Tibial nerve (tissue), 4 donors: ENCODE measurements around the gene LONRF3. TPM values are rescaled to one million over a fixed set of nuclear protein-coding genes. Genes with fewer than 3 reads are reported as not detected.
"Not testable (repeated sequence)": the region's sequence is repeated elsewhere in the genome, so short reads cannot be mapped to it uniquely, and the experiment has no call there.

Experiments used
- DNase-seq, 2 donors: peaks; one replicate each; pipeline ENCODE4 v3.0.0-alpha.2; 2019; ENCODE audit warnings: low spot score in 2 of 2
- H3K27ac ChIP-seq, 4 donors: fragments of 200-600 bp; sonication (generic) in 3 of 4; one replicate each; pipeline ENCODE4 v1.5.1; 2017 to 2019; ENCODE audit warnings: mild to moderate bottlenecking in 1 of 4
- H3K27me3 ChIP-seq, 2 donors: fragments of 200-600 bp; sonication (generic) in 1 of 2; one replicate each; pipeline versions ENCODE4 v1.5.1 to v1.6.0; 2017 to 2019
- H3K36me3 ChIP-seq, 3 donors: fragments of 200-600 bp; sonication (generic); one replicate each; pipeline ENCODE4 v1.5.1; 2018 to 2019
- H3K4me1 ChIP-seq, 4 donors: fragments of 200-600 bp; sonication (generic) in 3 of 4; one replicate each; pipeline ENCODE4 v1.5.1; 2017 to 2019
- H3K4me3 ChIP-seq, 4 donors: fragments of 200-600 bp; sonication (generic) in 3 of 4; one replicate each; pipeline ENCODE4 v1.5.1; 2017 to 2019; ENCODE audit warnings: mild to moderate bottlenecking in 1 of 4, moderate library complexity in 1 of 4
- H3K9me3 ChIP-seq, 4 donors: fragments of 200-600 bp; sonication (generic) in 3 of 4; one replicate each; pipeline ENCODE4 v1.5.1; 2017 to 2019
- CTCF ChIP-seq, 5 experiments: fragments of 200-600 bp in 3 of 5; fragments of 450-650 bp in 2 of 5; sonication (generic) in 3 of 5; IDR thresholded peaks; one replicate each; pipeline ENCODE4 v1.5.1; 2016 to 2019; ENCODE audit warnings: antibody characterized with exemption in 5 of 5, mild to moderate bottlenecking in 3 of 5, moderate library complexity in 2 of 5
- EP300 ChIP-seq, 2 donors: sonication (generic); formaldehyde crosslinking; IDR thresholded peaks; one replicate each; pipeline ENCODE4 v1.6.1; 2017; ENCODE audit warnings: antibody characterized with exemption in 2 of 2, mild to moderate bottlenecking in 1 of 2
- POLR2A ChIP-seq, 2 donors: fragments of 450-650 bp; IDR thresholded peaks; one replicate each; pipeline ENCODE4 v1.6.1; 2017; ENCODE audit warnings: antibody characterized with exemption in 2 of 2, mild to moderate bottlenecking in 2 of 2, moderate library complexity in 2 of 2
- WGBS, 2 donors: methylation state at CpG; one replicate each; pipeline ENCODE4 v1.1.5; 2018; 5-methylcytosine and 5-hydroxymethylcytosine counted together
- total RNA-seq, 4 donors: library from RNA; depleted of rRNA; stranded (reverse); fragments of >200 nt; gene quantifications; one replicate each; pipeline ENCODE4 v1.1.0, GENCODE V29; 2016

LONRF3 gene
- total RNA-seq, 4 donors from 2014 or later: 12.2 to 20.4 (median 19.2) TPM

DNA sequence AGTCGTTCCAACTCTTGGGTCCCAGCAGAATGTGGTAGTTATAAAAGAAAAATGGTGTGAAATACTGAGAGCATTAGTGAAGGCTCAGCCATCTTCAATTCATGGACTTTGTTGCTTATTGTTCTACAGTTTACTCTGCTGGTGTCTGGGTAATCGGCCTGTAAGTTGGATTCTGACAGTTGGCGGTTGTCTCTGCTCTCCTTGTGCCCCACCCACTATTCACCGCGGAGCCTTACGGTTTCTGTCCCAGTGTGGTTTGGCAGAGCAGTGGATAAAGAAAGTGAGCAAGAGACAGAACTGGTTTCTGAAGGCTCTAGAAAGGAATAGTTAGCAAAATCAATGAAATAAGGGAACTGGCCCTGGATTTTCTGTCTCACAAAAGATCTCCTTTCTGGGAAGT lies 9.1 kb downstream of the LONRF3 start:
- H3K27ac ChIP-seq: no peak overlapping the region
- no peaks in the 10 kb centered on the region for H3K36me3 ChIP-seq
- no peaks in the 10 kb centered on the region for H3K9me3 ChIP-seq
- H3K4me3 ChIP-seq: no peak overlapping the region
- no peak for DNase-seq
- no peaks in the 10 kb centered on the region for H3K27me3 ChIP-seq
- TF ChIP-seq CTCF (IDR thresholded peaks at IDR 0.05) (no peak), EP300 (IDR thresholded peaks at IDR 0.05) (no peak), POLR2A (IDR thresholded peaks at IDR 0.05) (no peak)
- no peaks in the 10 kb centered on the region for H3K4me1 ChIP-seq
- WGBS, 2 donors: 79 to 85% methylated on average over 6 of the region's 6 CpGs

DNA sequence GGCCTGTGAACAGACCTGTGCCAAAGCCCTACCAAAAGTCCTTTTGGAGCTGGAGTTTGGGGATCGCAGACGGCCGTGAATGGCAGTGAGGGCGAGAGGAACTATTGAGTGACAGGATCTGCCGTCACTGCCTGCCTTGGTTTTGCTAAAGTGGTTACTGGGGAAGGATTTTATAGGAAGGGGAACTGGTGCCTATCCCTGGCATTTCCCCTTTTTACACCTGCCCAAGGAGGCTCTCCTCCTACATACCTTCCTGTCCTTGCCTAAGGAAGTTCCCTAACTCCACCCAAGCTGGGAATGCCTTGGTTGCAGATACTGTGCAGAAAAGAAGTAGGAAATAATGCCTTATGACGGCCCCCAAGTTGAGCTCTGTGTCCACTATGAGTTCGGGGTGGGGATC lies 14.5 kb downstream of the LONRF3 start:
- H3K36me3 ChIP-seq: peaks cover 0 to 8% (median 0%) of the 10 kb centered on the region in 3 donors
- TF ChIP-seq POLR2A (IDR thresholded peaks at IDR 0.05): no peak
- TF ChIP-seq EP300 (IDR thresholded peaks at IDR 0.05): no peak
- TF ChIP-seq CTCF (IDR thresholded peaks at IDR 0.05): no peak
- peaks cover 0 to 10% of the 10 kb centered on the region in 2 donors for H3K27me3 ChIP-seq
- H3K27ac ChIP-seq: no peak overlapping the region
- H3K4me3 ChIP-seq: no peak overlapping the region
- no peaks in the 10 kb centered on the region for H3K4me1 ChIP-seq
- WGBS, 2 donors: 74 to 79% methylated on average over 5 to 7 of the region's 7 CpGs
- no peak for DNase-seq
- no peaks in the 10 kb centered on the region for H3K9me3 ChIP-seq

DNA sequence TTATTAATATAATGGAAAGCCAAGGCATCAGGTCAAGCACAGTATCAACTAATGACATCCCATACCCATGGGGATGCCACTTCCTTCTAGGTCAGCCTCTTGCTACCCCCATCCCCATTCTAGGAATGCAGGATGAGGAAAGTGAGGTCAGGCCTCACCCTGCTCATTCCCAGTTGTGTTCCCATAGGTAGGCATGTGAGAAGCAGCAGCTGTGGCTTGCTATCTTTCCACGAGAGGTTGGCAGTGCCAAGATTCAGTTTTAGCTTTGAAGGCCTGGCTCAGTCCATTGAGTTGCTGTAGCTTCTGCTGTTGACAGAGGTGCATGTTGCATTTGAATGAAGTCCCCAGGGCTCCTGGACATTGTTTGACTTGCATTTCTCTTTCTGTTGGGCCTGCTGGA lies 15.5 kb downstream of the LONRF3 start:
- TF ChIP-seq CTCF (IDR thresholded peaks at IDR 0.05) (no peak), EP300 (IDR thresholded peaks at IDR 0.05) (no peak), POLR2A (IDR thresholded peaks at IDR 0.05) (no peak)
- H3K4me3 ChIP-seq: no peak overlapping the region
- no peak for DNase-seq
- H3K27ac ChIP-seq: no peak overlapping the region
- no peaks in the 10 kb centered on the region for H3K4me1 ChIP-seq
- H3K9me3 ChIP-seq: no peaks in the 10 kb centered on the region
- 50 to 100% methylated on average over 1 of the region's 1 CpG for WGBS, 2 donors
- peaks cover 0 to 10% of the 10 kb centered on the region in 2 donors for H3K27me3 ChIP-seq
- peaks cover 0 to 8% (median 0%) of the 10 kb centered on the region in 3 donors for H3K36me3 ChIP-seq

GRCh38 chrX:118990512-118991227 lies 16.3 kb downstream of the LONRF3 start:
- H3K4me1 ChIP-seq: no peaks in the 10 kb centered on the region
- no peak overlapping the region for H3K27ac ChIP-seq
- no peak overlapping the region for H3K4me3 ChIP-seq
- H3K36me3 ChIP-seq: peaks cover 0 to 8% (median 0%) of the 10 kb centered on the region in 3 donors
- DNase-seq: no peak
- no peaks in the 10 kb centered on the region for H3K9me3 ChIP-seq
- H3K27me3 ChIP-seq: peaks cover 0 to 10% of the 10 kb centered on the region in 2 donors
- TF ChIP-seq POLR2A (IDR thresholded peaks at IDR 0.05) (no peak), EP300 (IDR thresholded peaks at IDR 0.05) (no peak), CTCF (IDR thresholded peaks at IDR 0.05) (no peak)
- 71 to 76% methylated on average over 11 of the region's 11 CpGs for WGBS, 2 donors

- DNase-seq, H3K36me3 ChIP-seq, H3K9me3 ChIP-seq, H3K4me1 ChIP-seq, H3K27ac ChIP-seq, H3K4me3 ChIP-seq: not testable (repeated sequence)
- WGBS, 2 donors: 72 to 100% methylated on average over 2 to 4 of the region's 4 CpGs
- peaks cover 0 to 10% of the 10 kb centered on the region in 2 donors for H3K27me3 ChIP-seq
Observed at GRCh38 chrX:118992441-118993121, 18.2 kb downstream of the LONRF3 start.
